ENCODE results near the gene LDLR.
A peak's percentile ranks its signal among the peaks of the same experiment; 100 is the strongest.
"Not testable (repeated sequence)": the region's sequence is repeated elsewhere in the genome, so short reads cannot be mapped to it uniquely, and the experiment has no call there.

The LDLR gene

GRCh38 chr19:11105014-11105636 lies 15.9 kb downstream of the LDLR start:
- DNase-seq (ENCODE audit: low read depth in 2 of 2): no peak

- DNase-seq (ENCODE audit: low read depth in 2 of 2): no peak
Measured at GRCh38 chr19:11106477-11106876, 17.2 kb downstream of the LDLR start.

DNA sequence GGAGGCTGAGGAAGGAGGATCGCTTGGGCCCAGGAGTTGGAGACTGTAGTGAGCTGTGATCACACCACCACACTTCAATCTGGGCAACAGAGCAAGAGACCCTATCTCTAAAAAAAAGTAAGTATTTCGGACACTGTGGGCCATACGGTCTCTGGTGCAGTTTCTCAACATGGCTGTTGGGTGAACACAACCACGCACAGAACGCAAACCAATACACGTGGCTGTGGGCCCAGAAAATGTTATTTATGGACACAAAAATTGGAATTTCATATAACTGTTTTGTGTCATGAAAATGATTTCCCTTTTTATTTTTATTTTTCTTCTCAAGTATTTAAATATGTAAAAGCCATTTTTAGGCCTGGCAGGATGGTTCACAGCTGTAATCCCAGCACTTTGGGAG lies 19.5 kb downstream of the LDLR start:
- DNase-seq (ENCODE audit: low read depth in 2 of 2): no peak

- no peak for DNase-seq (ENCODE audit: low read depth in 2 of 2)
Measured at GRCh38 chr19:11111117-11111770, 22.0 kb downstream of the LDLR start.

DNA sequence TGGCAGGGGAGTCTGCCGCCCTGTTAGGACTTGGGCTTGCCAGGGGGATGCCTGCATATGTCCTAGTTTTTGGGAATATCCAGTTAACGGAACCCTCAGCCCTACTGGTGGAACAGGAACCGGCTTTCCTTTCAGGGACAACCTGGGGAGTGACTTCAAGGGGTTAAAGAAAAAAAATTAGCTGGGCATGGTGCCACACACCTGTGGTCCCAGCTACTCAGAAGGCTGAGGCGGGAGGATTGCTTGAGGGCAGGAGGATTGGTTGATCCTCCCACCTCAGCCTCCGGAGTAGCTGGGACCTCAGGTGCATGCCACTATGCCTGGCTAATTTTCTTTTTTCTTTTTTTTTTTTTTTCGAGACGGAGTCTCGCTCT lies 22.5 kb downstream of the LDLR start:
- no peak for DNase-seq (ENCODE audit: low read depth in 2 of 2)

DNA sequence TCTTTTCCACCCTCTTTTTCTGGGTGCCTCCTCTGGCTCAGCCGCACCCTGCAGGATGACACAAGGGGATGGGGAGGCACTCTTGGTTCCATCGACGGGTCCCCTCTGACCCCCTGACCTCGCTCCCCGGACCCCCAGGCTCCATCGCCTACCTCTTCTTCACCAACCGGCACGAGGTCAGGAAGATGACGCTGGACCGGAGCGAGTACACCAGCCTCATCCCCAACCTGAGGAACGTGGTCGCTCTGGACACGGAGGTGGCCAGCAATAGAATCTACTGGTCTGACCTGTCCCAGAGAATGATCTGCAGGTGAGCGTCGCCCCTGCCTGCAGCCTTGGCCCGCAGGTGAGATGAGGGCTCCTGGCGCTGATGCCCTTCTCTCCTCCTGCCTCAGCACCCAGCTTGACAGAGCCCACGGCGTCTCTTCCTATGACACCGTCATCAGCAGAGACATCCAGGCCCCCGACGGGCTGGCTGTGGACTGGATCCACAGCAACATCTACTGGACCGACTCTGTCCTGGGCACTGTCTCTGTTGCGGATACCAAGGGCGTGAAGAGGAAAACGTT lies 24.0 kb downstream of the LDLR start:
- DNase-seq (ENCODE audit: low read depth in 2 of 2): no peak

DNA sequence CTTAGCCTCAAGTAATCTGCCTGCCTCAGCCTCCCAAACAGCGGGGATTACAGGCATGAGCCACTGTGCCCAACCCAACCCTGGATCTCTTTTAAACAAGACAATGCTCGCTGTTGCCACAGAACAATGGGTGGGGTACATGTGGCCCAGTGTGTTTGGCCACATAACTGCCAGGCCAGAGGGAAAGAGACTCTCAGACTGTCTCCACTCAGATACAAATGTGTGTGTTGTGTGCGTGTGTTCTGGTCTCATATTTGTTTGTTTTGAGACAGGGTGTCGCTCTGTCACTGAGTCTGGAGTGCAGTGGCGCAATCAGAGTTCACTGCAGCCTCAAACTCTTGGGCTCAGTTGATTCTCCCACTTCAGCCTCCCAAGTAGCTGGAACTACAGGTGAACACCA lies 25.8 kb downstream of the LDLR start:
- no peak for DNase-seq (ENCODE audit: low read depth in 2 of 2)

GRCh38 chr19:11115895-11116446 lies 26.7 kb downstream of the LDLR start:
- no peak for DNase-seq (ENCODE audit: low read depth in 2 of 2)

DNA sequence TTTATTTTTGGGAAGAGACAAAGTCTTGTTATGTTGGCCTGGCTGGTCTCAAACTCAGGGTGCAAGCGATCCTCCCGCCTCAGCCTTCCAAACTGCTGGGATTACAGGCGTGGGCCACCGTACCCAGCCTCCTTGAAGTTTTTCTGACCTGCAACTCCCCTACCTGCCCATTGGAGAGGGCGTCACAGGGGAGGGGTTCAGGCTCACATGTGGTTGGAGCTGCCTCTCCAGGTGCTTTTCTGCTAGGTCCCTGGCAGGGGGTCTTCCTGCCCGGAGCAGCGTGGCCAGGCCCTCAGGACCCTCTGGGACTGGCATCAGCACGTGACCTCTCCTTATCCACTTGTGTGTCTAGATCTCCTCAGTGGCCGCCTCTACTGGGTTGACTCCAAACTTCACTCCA lies 27.2 kb downstream of the LDLR start:
- DNase-seq (ENCODE audit: low read depth in 2 of 2): no peak

- DNase-seq (ENCODE audit: low read depth in 2 of 2): not testable (repeated sequence)
Measured at GRCh38 chr19:11121963-11122362, 32.7 kb downstream of the LDLR start.

DNA sequence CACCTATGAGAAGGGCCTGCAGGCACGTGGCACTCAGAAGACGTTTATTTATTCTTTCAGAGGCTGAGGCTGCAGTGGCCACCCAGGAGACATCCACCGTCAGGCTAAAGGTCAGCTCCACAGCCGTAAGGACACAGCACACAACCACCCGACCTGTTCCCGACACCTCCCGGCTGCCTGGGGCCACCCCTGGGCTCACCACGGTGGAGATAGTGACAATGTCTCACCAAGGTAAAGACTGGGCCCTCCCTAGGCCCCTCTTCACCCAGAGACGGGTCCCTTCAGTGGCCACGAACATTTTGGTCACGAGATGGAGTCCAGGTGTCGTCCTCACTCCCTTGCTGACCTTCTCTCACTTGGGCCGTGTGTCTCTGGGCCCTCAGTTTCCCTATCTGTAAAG lies 33.9 kb downstream of the LDLR start:
- DNase-seq (ENCODE audit: low read depth in 2 of 2): no peak

GRCh38 chr19:11124157-11124556 lies 34.9 kb downstream of the LDLR start:
- not testable (repeated sequence) for DNase-seq (ENCODE audit: low read depth in 2 of 2)

- peak; percentile 40 to 43 for DNase-seq (ENCODE audit: low read depth in 2 of 2)
Measured at GRCh38 chr19:11125994-11126685, 36.9 kb downstream of the LDLR start.

- DNase-seq (ENCODE audit: low read depth in 2 of 2): no peak
Measured at GRCh38 chr19:11127905-11128304, 38.6 kb downstream of the LDLR start.

DNA sequence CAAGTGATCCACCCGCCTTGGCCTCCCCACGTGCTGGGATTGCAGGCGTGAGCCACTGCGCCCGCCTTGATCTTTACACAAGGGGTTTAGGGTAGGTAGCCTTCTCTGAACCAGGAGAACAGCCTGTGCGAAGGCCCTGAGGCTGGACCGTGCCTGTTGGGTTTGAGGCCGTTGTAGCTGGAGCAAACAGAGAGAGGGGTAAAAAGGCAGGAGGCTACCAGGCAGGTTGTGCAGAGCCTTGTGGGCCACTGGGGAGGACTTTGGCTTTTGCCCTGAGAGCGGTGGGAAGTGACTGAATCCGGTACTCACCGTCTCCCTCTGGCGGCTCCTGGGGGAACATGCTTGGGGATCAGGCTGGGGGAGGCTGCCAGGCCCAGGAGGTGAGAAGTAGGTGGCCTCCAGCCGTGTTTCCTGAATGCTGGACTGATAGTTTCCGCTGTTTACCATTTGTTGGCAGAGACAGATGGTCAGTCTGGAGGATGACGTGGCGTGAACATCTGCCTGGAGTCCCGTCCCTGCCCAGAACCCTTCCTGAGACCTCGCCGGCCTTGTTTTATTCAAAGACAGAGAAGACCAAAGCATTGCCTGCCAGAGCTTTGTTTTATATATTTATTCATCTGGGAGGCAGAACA lies 41.7 kb downstream of the LDLR start:
- DNase-seq (ENCODE audit: low read depth in 2 of 2): no peak

DNA sequence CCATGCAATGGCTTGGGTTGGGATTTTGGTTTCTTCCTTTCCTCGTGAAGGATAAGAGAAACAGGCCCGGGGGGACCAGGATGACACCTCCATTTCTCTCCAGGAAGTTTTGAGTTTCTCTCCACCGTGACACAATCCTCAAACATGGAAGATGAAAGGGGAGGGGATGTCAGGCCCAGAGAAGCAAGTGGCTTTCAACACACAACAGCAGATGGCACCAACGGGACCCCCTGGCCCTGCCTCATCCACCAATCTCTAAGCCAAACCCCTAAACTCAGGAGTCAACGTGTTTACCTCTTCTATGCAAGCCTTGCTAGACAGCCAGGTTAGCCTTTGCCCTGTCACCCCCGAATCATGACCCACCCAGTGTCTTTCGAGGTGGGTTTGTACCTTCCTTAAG lies 42.2 kb downstream of the LDLR start:
- DNase-seq (ENCODE audit: low read depth in 2 of 2): no peak

- DNase-seq (ENCODE audit: low read depth in 2 of 2): no peak
Measured at GRCh38 chr19:11136400-11137101, 47.3 kb downstream of the LDLR start.

DNA sequence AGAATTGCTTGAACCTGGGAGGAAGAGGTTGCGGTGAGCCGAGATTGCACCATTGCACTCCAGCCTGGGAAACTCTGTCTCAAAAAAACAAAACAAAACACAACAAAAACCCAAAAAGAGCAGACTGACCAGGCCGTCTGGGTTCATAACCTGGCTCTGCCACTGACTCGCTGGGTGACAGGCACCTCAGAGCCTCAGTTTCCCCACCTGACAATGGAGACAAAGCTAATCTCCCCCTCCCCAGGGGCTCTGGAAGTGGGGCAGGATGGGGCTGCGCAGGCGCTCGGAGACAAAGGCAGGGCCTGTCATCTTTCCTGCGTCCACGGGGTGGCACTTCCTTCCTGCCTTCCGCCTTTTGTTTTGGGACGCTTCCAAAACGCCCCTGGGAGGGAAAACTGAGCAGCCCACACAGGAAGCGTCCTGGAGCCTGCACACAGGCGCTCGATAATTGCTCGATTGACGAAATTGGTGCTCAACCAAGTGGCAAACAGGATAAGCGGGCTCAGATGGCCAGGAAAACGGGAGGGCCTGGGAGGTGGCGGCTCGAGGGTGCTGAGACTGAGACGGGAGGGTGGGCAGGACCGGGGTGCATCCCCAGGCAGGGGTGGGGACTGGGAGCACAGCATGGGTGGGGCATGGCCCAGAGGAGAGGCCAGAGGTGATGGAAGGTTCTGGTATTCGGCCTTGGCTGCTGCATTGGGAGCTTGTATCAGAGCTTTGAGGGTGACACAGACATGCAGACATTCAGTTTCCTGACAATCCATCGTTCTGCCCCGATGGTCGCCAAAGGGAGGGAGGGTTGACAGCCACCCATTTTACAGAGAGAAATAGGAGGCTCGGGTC lies 48.5 kb downstream of the LDLR start:
- peak; percentile 83 to 87 for DNase-seq (ENCODE audit: low read depth in 2 of 2)

DNA sequence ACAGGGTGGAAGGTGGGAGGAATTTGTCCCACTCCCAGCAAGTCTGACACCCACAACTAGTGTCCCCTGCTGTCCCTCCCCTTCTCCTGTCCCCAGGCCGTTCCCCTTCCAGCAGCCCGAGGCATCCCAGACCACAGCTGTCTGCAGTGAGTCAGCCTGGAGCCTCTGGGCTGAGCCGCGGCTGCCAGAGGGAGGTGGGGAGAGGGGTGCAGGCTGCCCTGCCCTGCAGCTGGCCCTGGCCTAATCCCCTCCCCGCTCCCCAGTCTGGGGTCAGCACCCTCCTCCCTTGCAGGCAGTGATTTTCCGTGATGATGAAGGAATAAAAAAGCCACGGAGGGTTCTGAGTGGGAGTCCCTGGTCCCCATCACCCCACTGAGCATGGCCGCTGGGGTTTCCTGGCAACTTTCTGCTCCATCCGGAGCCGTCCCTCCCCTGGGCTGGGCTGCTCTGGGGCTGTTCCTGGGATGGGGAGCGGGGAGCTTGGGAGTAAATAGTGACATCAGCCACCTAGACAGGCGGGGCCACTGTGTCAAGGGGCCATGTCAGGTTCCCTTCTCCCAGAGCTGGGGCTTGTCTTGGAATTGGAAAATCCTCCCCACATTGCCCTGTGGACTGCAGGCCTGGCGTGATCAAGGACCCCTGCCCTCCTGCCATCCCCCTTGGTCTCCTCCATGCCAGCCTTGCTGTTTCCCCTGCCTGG lies 49.5 kb downstream of the LDLR start:
- peak; percentile 35 to 50 for DNase-seq (ENCODE audit: low read depth in 2 of 2)

DNA sequence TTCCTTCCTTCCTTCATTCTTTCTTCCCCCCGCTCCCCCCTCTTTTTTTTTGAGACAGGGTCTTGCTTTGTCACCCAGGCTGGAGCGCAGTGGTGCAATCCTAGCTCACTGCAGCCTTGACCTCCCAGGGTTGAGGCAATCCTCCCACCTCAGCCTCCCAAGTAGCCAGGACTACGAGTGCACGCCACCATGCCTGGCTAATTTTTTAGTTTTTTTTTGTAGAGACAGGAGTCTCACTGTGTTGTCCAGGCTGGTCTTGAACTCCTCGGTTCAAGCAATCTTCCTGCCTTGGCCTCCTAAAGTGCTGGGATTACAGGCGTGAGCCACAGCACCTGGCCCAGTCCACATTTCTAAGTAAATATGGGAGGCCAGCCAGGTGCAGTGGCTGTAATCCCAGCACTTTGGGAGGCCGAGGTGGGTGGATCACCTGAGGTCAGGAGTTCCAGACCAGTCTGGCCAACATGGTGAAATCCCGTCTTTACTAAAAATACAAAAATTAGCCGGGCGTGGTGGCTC lies 50.8 kb downstream of the LDLR start:
- DNase-seq (ENCODE audit: low read depth in 2 of 2): not testable (repeated sequence)

Data from fibroblast of skin of left quadriceps (primary cell).